AG09309 (cell line): Measurements from ENCODE around the gene LSM2.
"Not testable (repeated sequence)": the region's sequence is repeated elsewhere in the genome, so short reads cannot be mapped to it uniquely, and the experiment has no call there.

Experiments
- DNase-seq: peaks from one replicate; pipeline ENCODE4 v3.0.0-alpha.2; 2010; ENCODE audit warnings: low read depth
- H3K4me3 ChIP-seq: 2 replicates; pipeline ENCODE4 v1.5.1; 2011; ENCODE audit warnings: mild to moderate bottlenecking, low read depth, low read length, moderate library complexity; ENCODE audit not compliant: control insufficient read depth
- TF ChIP-seq, protein P1 (sequence below): IDR thresholded peaks from 2 replicates; pipeline ENCODE4 v1.5.1; 2011; ENCODE audit warnings: mild to moderate bottlenecking, low read depth, low read length, inconsistent platforms; ENCODE audit not compliant: insufficient read depth, control insufficient read depth; ENCODE audit errors: missing control alignments

Gene LSM2

DNA sequence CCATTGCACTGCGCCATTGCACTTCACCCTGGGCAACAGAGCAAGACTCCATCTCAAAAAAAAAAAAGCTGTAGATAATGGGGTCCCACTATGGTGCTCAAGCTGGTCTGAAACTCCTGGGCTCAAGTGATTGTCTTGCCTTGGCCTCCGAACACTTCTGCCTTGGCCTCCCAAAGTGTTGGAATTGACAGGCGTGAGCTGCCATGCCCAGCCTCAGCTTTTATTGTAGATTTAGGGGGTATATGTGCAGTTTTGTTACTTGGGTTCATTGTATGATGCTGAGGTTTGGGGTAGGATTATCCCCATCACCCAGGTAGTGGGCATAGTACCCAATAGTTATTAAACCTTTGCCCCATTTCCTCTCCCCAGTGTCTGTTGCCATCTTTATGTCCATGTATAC, 32.2 kb upstream of the LSM2 start:
- TF ChIP-seq, protein P1, sequence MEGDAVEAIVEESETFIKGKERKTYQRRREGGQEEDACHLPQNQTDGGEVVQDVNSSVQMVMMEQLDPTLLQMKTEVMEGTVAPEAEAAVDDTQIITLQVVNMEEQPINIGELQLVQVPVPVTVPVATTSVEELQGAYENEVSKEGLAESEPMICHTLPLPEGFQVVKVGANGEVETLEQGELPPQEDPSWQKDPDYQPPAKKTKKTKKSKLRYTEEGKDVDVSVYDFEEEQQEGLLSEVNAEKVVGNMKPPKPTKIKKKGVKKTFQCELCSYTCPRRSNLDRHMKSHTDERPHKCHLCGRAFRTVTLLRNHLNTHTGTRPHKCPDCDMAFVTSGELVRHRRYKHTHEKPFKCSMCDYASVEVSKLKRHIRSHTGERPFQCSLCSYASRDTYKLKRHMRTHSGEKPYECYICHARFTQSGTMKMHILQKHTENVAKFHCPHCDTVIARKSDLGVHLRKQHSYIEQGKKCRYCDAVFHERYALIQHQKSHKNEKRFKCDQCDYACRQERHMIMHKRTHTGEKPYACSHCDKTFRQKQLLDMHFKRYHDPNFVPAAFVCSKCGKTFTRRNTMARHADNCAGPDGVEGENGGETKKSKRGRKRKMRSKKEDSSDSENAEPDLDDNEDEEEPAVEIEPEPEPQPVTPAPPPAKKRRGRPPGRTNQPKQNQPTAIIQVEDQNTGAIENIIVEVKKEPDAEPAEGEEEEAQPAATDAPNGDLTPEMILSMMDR: no peak
- no peak for DNase-seq
- H3K4me3 ChIP-seq: no peak overlapping the region

GRCh38 chr6:31838114-31838553, 31.4 kb upstream of the LSM2 start:
- not testable (repeated sequence) for DNase-seq
- peak overlapping the region; percentile 100 for H3K4me3 ChIP-seq

- H3K4me3 ChIP-seq: peak overlapping the region; percentile 100
- TF ChIP-seq, protein P1: no peak
- no peak for DNase-seq
Measured at GRCh38 chr6:31837369-31838113, 30.8 kb upstream of the LSM2 start.

- peak overlapping the region; percentile 100 for H3K4me3 ChIP-seq
- no peak for DNase-seq
- TF ChIP-seq, protein P1: no peak
Measured at GRCh38 chr6:31836474-31837368, 30.0 kb upstream of the LSM2 start.

DNA sequence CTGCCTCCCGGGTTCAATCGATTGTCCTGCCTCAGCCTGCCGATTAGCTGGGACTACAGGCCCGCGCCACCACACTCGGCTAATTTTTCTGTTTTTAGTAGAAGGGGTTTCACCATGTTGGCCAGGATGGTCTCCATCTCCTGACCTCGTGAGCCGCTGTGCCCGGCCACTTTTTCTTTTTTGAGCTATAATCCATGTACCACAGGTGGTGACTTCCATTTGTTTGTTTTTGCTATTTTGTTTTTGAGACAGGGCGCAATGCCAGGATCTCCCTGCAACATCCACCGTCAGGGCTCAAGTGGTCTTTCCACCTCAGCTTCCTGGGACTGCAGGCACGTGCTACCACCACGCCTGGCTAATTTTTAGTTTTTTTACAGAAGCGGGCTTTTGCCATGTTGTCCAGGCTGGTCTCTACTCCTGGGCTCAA, 29.3 kb upstream of the LSM2 start:
- DNase-seq: no peak
- H3K4me3 ChIP-seq: peak overlapping the region; percentile 100
- TF ChIP-seq, protein P1: no peak

GRCh38 chr6:31834367-31835250, 27.8 kb upstream of the LSM2 start:
- peak overlapping the region; percentile 100 for H3K4me3 ChIP-seq
- TF ChIP-seq, protein P1: no peak
- DNase-seq: no peak
